CD4-positive, CD25-positive, alpha-beta regulatory T cell (primary cell): ENCODE results near the gene AUTS2. TPM values are rescaled to one million over a fixed set of nuclear protein-coding genes. Genes with fewer than 3 reads are reported as not detected.

Experiments
- ATAC-seq, 2 donors: fragments of 150-1000 bp; cut with Tn5 transposase; one replicate each; pipeline ENCODE4 v1.10.0; 2021; ENCODE audit warnings: low read depth in 2 of 2, moderate number of reproducible peaks in 2 of 2, moderate library complexity in 1 of 2
- DNase-seq, 3 donors: peaks; one replicate each; pipeline versions ENCODE4 v3.0.0 to v3.0.0-alpha.2; 2012 to 2022; ENCODE audit warnings: mixed read lengths in 1 of 3
- H3K27ac ChIP-seq: one replicate; pipeline ENCODE4 v1.7.0; 2013; ENCODE audit warnings: mild to moderate bottlenecking, low read length; ENCODE audit not compliant: insufficient read depth, poor library complexity, severe bottlenecking
- H3K27me3 ChIP-seq: one replicate; pipeline ENCODE4 v1.7.0; 2013; ENCODE audit warnings: low read length; ENCODE audit not compliant: control insufficient read depth, insufficient read depth
- H3K36me3 ChIP-seq: one replicate; pipeline ENCODE4 v1.7.0; 2013; ENCODE audit warnings: mild to moderate bottlenecking, low read length, moderate library complexity; ENCODE audit not compliant: control insufficient read depth, insufficient read depth
- H3K4me1 ChIP-seq: 2 replicates; pipeline ENCODE4 v1.7.0; 2013; ENCODE audit warnings: mild to moderate bottlenecking, low read length; ENCODE audit not compliant: insufficient read depth, control insufficient read depth, poor library complexity, severe bottlenecking
- H3K4me3 ChIP-seq: one replicate; pipeline ENCODE4 v1.7.0; 2013; ENCODE audit warnings: low read depth, mild to moderate bottlenecking, low read length, moderate library complexity
- H3K9me3 ChIP-seq, 2 experiments: 1 replicate in 1 of 2; 2 replicates in 1 of 2; pipeline ENCODE4 v1.7.0; 2013; ENCODE audit warnings: low read length in 2 of 2, mild to moderate bottlenecking in 1 of 2, moderate library complexity in 1 of 2; ENCODE audit not compliant: control insufficient read depth in 2 of 2
- H3K27ac Mint-ChIP-seq, 3 donors: one replicate each; pipeline ENCODE4 v1.8.0; 2020 to 2022; ENCODE audit warnings: mild to moderate bottlenecking in 3 of 3, mixed read lengths in 3 of 3, moderate library complexity in 2 of 3
- H3K27me3 Mint-ChIP-seq: one replicate; pipeline ENCODE4 v1.8.0; 2022; ENCODE audit warnings: mild to moderate bottlenecking, mixed read lengths
- H3K36me3 Mint-ChIP-seq: one replicate; pipeline ENCODE4 v1.8.0; 2020; ENCODE audit warnings: mixed read lengths
- H3K4me1 Mint-ChIP-seq, 4 donors: one replicate each; pipeline ENCODE4 v1.8.0; 2020 to 2022; ENCODE audit warnings: mixed read lengths in 4 of 4, mild to moderate bottlenecking in 1 of 4
- H3K4me3 Mint-ChIP-seq, 4 donors: one replicate each; pipeline ENCODE4 v1.8.0; 2020 to 2022; ENCODE audit warnings: mild to moderate bottlenecking in 4 of 4, mixed read lengths in 4 of 4, moderate library complexity in 3 of 4
- H3K9me3 Mint-ChIP-seq, 7 donors: one replicate each; pipeline ENCODE4 v1.8.0; 2020 to 2022; ENCODE audit warnings: mixed read lengths in 7 of 7, mild to moderate bottlenecking in 3 of 7, moderate library complexity in 2 of 7
- polyA plus RNA-seq, 4 donors: library from polyadenylated mRNA; unstranded; fragments of 300-500 nt; fragmentation: Illumina TruSeq; gene quantifications; one replicate each; pipeline ENCODE4 v1.2.3, GENCODE V29; 2021
- total RNA-seq: library from RNA; stranded (reverse); gene quantifications from one replicate; pipeline ENCODE4 v1.2.3, GENCODE V29; 2022

The AUTS2 gene
- total and polyA plus RNA-seq, 5 donors from 2014 or later: 0.47 to 32.4 (median 0.74) TPM

DNA sequence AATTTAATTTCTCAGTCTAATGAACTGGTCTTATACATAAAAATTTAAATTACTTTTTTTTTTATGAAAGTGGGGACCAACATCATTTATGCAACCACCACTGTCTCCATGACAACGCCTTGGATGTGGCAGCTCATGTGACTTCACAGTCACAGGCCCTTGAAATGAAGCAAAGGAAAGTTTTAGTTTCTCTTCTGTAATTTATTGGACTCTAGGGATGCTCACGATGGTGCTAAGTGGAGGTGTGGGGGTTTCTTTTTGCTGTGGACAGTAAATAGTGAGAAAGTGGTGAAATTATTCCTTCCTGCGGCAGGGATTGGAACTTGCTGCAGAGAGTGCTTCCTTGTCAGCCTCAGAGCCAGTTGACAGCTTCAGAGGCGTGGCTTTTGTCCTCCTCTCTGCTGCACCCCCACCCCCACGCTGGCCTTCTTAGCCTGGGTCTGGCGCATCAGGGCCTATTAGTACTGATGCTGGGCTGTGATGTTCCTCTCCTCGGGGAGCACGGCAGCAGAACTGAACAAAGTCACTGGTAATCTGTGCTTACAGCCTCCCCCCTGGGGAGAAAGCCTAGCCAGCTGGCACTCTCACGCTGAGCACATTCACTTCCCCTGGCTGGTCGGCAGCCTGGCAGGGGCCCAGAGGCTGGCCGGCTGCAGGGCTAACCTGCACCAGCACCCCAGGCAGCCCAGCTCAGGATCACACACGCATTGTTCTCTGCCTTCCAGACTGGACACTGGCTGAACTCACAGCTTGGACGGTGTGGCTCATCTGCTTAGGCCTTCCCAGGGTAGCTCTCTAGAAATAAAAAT, 1016.2 kb downstream of the AUTS2 start:
- no peak overlapping the region for H3K27ac ChIP-seq
- no peaks in the 10 kb centered on the region for H3K9me3 ChIP-seq
- Mint-ChIP-seq H3K27me3 (peaks cover 5% of the 10 kb centered on the region), H3K36me3 (no peaks in the 10 kb centered on the region), H3K9me3 (peaks cover 0 to 8% (median 3%) of the 10 kb centered on the region in 7 donors), H3K27ac (no peak overlapping the region), H3K4me1 (no peaks in the 10 kb centered on the region), H3K4me3 (no peak overlapping the region)
- no peaks in the 10 kb centered on the region for H3K4me1 ChIP-seq
- DNase-seq (no peak), ATAC-seq (no peak)
- no peaks in the 10 kb centered on the region for H3K27me3 ChIP-seq
- H3K4me3 ChIP-seq: no peak overlapping the region
- H3K36me3 ChIP-seq: no peaks in the 10 kb centered on the region

DNA sequence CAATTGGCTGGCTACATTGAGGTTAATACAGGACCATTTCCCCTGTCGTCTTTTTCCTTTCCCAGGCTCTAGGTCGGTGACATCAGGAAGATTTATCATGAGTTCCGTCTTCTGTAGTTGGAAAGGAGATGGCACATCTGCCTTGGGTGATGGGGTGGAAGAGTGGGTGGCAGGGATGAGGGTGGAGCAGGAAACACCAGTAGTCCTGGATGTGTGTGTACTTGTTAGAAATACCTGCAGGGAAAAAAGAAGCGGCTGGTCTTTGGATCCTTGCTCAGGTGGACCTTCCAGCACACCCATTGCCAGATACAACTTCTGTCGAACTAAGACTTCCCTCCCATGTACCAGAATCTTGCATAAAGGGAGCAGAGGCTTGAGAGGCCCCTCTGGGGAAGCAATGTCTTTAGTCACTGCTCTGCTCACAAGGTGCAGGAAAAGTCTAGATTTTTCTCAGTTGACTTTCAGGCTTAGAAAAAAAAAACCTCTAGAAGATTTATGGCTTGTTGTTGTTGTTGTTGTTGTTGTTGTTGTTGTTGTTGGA, 1016.9 kb downstream of the AUTS2 start:
- H3K27me3 ChIP-seq: no peaks in the 10 kb centered on the region
- Mint-ChIP-seq H3K27ac (no peak overlapping the region), H3K36me3 (no peaks in the 10 kb centered on the region), H3K4me3 (no peak overlapping the region), H3K9me3 (peaks cover 0 to 8% (median 3%) of the 10 kb centered on the region in 7 donors), H3K27me3 (peaks cover 5% of the 10 kb centered on the region), H3K4me1 (no peaks in the 10 kb centered on the region)
- DNase-seq (no peak), ATAC-seq (no peak)
- H3K9me3 ChIP-seq: no peaks in the 10 kb centered on the region
- no peaks in the 10 kb centered on the region for H3K36me3 ChIP-seq
- H3K4me1 ChIP-seq: no peaks in the 10 kb centered on the region
- no peak overlapping the region for H3K27ac ChIP-seq
- H3K4me3 ChIP-seq: no peak overlapping the region

DNA sequence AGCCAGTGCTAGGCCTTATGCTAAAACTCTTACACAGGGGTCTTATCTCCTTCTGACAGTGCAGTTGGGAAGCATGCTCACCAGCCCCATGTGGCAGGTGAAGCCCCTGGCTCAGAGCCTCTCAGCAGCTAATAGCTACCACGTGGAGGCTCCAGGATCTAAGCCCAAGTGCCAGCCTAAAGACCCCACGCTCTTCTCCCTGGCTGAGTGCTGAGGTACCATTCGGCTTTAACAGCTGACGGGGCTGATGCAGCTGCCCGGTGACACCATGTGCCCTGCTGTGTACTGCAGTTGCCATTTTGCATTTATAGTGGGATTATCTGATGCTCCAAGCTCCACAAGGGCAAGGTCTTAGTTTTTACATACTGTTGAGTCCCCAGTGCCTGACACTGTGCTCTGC, 1017.9 kb downstream of the AUTS2 start:
- Histone ChIP-seq H3K27me3 (no peaks in the 10 kb centered on the region), H3K36me3 (no peaks in the 10 kb centered on the region), H3K4me3 (no peak overlapping the region), H3K4me1 (no peaks in the 10 kb centered on the region), H3K9me3 (no peaks in the 10 kb centered on the region), H3K27ac (no peak overlapping the region)
- Mint-ChIP-seq H3K4me3 (no peak overlapping the region), H3K27ac (no peak overlapping the region), H3K27me3 (peaks cover 5% of the 10 kb centered on the region), H3K36me3 (no peaks in the 10 kb centered on the region), H3K9me3 (peaks cover 0 to 4% (median 3%) of the 10 kb centered on the region in 7 donors), H3K4me1 (no peaks in the 10 kb centered on the region)
- no peak for DNase-seq
- no peak for ATAC-seq

DNA sequence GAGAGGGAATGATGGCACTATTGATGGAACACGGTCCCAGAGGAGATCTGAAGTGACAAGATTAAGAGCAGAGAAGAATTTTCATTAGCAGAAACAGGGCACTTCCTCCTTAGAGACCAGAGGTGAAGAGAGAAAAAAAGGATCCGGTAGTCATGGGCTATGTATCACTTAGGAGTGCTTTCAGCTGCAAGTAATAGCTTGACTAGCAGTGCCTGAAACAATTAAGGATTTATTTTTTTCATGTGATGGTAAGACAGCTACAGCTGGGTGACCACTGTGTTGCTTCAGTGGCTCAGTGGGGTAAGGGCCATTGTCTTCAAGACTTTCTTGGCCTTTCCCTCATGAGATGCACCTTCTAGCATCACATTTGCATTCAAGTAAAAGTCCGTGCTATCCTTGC, 1018.5 kb downstream of the AUTS2 start:
- Histone ChIP-seq H3K36me3 (no peaks in the 10 kb centered on the region), H3K27me3 (no peaks in the 10 kb centered on the region), H3K4me3 (no peak overlapping the region), H3K9me3 (no peaks in the 10 kb centered on the region), H3K4me1 (no peaks in the 10 kb centered on the region), H3K27ac (no peak overlapping the region)
- peaks cover 0 to 4% (median 3%) of the 10 kb centered on the region in 7 donors for H3K9me3 Mint-ChIP-seq
- no peaks in the 10 kb centered on the region for H3K36me3 Mint-ChIP-seq
- no peak overlapping the region for H3K4me3 Mint-ChIP-seq
- H3K4me1 Mint-ChIP-seq: no peaks in the 10 kb centered on the region
- DNase-seq (no peak), ATAC-seq (no peak)
- H3K27me3 Mint-ChIP-seq: peaks cover 5% of the 10 kb centered on the region
- no peak overlapping the region for H3K27ac Mint-ChIP-seq

DNA sequence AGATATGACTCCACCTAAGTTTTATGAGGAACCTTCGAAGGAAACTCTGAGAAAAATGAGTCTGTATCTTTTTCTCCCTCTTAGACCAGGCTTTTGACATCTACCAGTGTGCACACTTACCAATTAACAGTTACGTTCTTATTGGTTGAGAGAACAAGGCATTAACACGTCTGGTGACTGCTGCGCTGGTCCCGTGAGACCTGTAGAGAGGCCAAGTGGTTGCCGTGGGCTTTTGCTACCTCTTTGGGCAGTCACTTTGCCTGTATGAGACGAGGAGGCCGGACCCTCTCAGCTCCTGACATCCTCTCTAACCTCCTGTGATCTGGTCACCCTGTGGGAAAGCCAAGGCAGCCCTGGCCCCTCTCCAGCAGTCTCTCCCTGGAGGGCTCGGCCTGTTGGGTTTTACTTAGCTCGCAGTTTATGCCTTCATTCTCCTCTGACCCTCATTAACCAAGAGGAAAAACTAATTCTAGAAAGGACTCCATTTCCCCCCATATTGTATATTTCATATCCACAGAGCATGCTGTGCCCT, 1019.8 kb downstream of the AUTS2 start:
- Histone ChIP-seq H3K9me3 (no peaks in the 10 kb centered on the region), H3K36me3 (no peaks in the 10 kb centered on the region), H3K27ac (no peak overlapping the region), H3K4me1 (no peaks in the 10 kb centered on the region), H3K27me3 (no peaks in the 10 kb centered on the region), H3K4me3 (no peak overlapping the region)
- ATAC-seq (no peak), DNase-seq (no peak)
- Mint-ChIP-seq H3K4me3 (no peak overlapping the region), H3K27ac (no peak overlapping the region), H3K27me3 (peaks cover 5% of the 10 kb centered on the region), H3K36me3 (no peaks in the 10 kb centered on the region), H3K4me1 (no peaks in the 10 kb centered on the region), H3K9me3 (peaks cover 0 to 4% (median 2%) of the 10 kb centered on the region in 7 donors)

DNA sequence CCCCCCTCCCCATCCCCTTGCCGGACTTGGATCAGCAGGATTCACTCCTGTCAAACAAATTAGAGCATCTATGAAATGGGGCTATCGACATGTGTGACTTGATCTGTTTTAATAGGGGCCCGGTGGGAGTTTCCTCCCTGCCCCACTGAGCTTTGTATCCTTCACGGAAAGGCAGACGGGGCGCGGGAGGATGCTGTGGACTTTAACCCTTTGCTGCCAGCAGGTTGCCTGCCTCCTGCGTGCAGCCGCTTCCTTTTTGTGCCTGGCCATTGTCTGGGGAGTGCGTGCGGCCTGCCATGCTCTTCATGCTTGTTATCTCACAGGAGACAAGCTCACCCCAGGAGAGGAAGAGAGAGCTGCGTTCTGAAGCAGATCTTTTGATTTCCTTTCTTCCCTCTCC, 1020.9 kb downstream of the AUTS2 start:
- Histone ChIP-seq H3K27ac (no peak overlapping the region), H3K27me3 (no peaks in the 10 kb centered on the region), H3K4me3 (no peak overlapping the region), H3K9me3 (no peaks in the 10 kb centered on the region), H3K4me1 (no peaks in the 10 kb centered on the region), H3K36me3 (no peaks in the 10 kb centered on the region)
- DNase-seq: no peak
- Mint-ChIP-seq H3K27me3 (peaks cover 5% of the 10 kb centered on the region), H3K9me3 (peaks cover 0 to 2% (median 0%) of the 10 kb centered on the region in 7 donors), H3K4me1 (no peaks in the 10 kb centered on the region), H3K36me3 (no peaks in the 10 kb centered on the region), H3K4me3 (no peak overlapping the region), H3K27ac (no peak overlapping the region)
- ATAC-seq: no peak

DNA sequence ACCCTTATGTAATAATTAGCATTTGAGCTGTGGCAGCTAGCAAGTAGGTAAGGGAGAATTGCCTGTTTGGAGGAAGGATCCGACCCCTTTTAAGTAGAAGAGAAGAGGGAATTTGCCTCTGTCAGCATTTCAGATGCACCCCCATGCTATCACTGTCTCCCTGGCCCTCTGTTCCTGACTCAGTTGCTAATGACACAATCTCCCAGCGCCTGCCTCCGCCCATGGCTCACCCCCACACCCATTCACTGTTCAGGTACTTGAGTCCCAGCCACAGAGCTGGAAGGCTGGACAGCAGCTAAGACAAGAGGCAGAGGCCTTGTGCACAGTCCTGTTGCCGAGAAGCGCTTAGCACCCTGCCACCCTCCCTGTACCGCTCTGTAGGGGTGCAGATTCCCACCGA, 1021.4 kb downstream of the AUTS2 start:
- peaks cover 0 to 2% (median 0%) of the 10 kb centered on the region in 7 donors for H3K9me3 Mint-ChIP-seq
- no peak overlapping the region for H3K4me3 ChIP-seq
- H3K9me3 ChIP-seq: no peaks in the 10 kb centered on the region
- H3K4me3 Mint-ChIP-seq: no peak overlapping the region
- no peaks in the 10 kb centered on the region for H3K36me3 ChIP-seq
- peaks cover 5% of the 10 kb centered on the region for H3K27me3 Mint-ChIP-seq
- H3K36me3 Mint-ChIP-seq: no peaks in the 10 kb centered on the region
- ATAC-seq (no peak), DNase-seq (no peak)
- peak overlapping the region in 1 of 3 donors; percentile 32 for H3K27ac Mint-ChIP-seq
- no peaks in the 10 kb centered on the region for H3K4me1 Mint-ChIP-seq
- H3K27me3 ChIP-seq: no peaks in the 10 kb centered on the region
- H3K27ac ChIP-seq: no peak overlapping the region
- no peaks in the 10 kb centered on the region for H3K4me1 ChIP-seq
